Activated CD4-positive, alpha-beta memory T cell treated with anti-CD3 and anti-CD28 coated beads, Interleukin-2, amount 10 ng/mL, durations not matched to agents 7 days and 5 days (primary cell): ENCODE results near the gene ERBB4. TPM values are rescaled to one million over a fixed set of nuclear protein-coding genes. Genes with fewer than 3 reads are reported as not detected.
"Not testable (repeated sequence)": the region's sequence is repeated elsewhere in the genome, so short reads cannot be mapped to it uniquely, and the experiment has no call there.

Experiments used
- CTCF ChIA-PET: fragments of 350-600 bp; sonication (Branson Sonifier 250); formaldehyde crosslinking; loops from one replicate; lab custom pipeline; 2021; ENCODE audit warnings: antibody characterized with exemption, inconsistent platforms; lab: Charles Lee
- POLR2A ChIA-PET: fragments of 350-600 bp; sonication (Branson Sonifier 250); formaldehyde crosslinking; loops from one replicate; lab custom pipeline; 2021; ENCODE audit warnings: antibody characterized with exemption; lab: Charles Lee
- DNase-seq: peaks from one replicate; pipeline ENCODE4 v3.0.0-alpha.2; 2020
- H3K27ac Mint-ChIP-seq: one replicate; pipeline ENCODE4 v1.8.0; 2021; ENCODE audit warnings: mild to moderate bottlenecking, mixed read lengths
- H3K27me3 Mint-ChIP-seq: one replicate; pipeline ENCODE4 v1.8.0; 2021; ENCODE audit warnings: mixed read lengths
- H3K36me3 Mint-ChIP-seq: one replicate; pipeline ENCODE4 v1.8.0; 2021; ENCODE audit warnings: low read depth, mixed read lengths
- H3K4me1 Mint-ChIP-seq: one replicate; pipeline ENCODE4 v1.8.0; 2021; ENCODE audit warnings: mixed read lengths
- H3K4me3 Mint-ChIP-seq: one replicate; pipeline ENCODE4 v1.8.0; 2021; ENCODE audit warnings: mild to moderate bottlenecking, mixed read lengths
- H3K9me3 Mint-ChIP-seq: one replicate; pipeline ENCODE4 v1.8.0; 2021; ENCODE audit warnings: mixed read lengths
- total RNA-seq, 2 experiments: library from RNA; stranded (reverse); gene quantifications; one replicate each; pipeline ENCODE4 v1.2.3, GENCODE V29; 2021

The ERBB4 gene
- total RNA-seq, 2 experiments from 2014 or later, result not detected

DNA sequence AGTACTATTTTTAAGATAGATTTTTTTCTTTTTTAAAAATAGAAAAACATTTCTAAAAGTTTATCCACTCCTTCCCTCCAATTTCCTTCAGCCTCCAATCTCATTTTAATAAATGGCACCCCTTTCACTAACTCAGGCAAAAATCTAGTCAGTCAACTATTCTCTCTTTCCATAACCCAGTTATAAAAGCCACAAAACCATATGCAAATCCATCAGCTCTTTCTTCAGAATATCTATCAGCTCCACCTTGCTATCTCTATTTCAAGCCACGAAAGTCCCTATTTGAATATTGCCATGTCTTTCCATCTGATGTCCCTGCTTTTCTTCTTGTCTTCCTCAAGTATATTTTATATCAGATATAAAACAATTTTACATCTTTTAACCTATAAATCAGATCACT, 397.1 kb downstream of the ERBB4 start:
- H3K4me3 Mint-ChIP-seq, result no peak overlapping the region
- H3K9me3 Mint-ChIP-seq, result peaks cover 3% of the 10 kb centered on the region
- H3K4me1 Mint-ChIP-seq, result no peaks in the 10 kb centered on the region
- ChIA-PET CTCF (no interaction called here), POLR2A (no interaction called here)
- H3K27ac Mint-ChIP-seq, result no peak overlapping the region
- no peak for DNase-seq
- H3K36me3 Mint-ChIP-seq, result no peaks in the 10 kb centered on the region
- no peaks in the 10 kb centered on the region for H3K27me3 Mint-ChIP-seq

DNA sequence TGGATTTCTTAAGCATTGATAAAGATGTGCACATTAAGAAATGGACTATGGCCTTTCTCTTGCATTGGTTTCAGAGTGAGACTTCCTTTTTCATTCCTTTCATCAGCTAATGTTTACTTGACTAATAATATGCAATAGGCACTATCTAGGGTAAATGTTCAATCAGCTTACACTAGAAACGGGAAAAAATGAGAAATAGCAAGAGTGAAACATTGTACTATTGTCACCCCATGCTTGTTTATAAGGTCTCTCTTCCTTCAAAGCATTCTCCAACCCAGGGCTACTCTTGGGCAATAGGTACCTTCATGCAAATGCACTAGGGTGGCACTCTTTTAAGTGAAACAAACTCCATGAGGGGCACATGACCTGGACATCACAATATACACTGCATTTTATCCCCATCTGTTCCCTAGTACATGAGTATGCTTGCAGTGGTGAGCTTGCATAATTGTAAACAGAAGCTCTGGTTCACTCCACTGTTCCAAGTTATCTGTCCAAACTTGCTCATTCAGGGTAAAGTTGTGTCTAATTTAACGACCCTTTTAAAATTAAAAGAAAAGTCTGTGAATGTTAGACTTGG, 402.3 kb downstream of the ERBB4 start:
- H3K4me1 Mint-ChIP-seq, result no peaks in the 10 kb centered on the region
- POLR2A ChIA-PET, result no interaction called here
- H3K9me3 Mint-ChIP-seq, result peaks cover 3% of the 10 kb centered on the region
- no peaks in the 10 kb centered on the region for H3K27me3 Mint-ChIP-seq
- no peaks in the 10 kb centered on the region for H3K36me3 Mint-ChIP-seq
- CTCF ChIA-PET, result no interaction called here
- DNase-seq, result no peak
- no peak overlapping the region for H3K4me3 Mint-ChIP-seq
- H3K27ac Mint-ChIP-seq, result no peak overlapping the region

DNA sequence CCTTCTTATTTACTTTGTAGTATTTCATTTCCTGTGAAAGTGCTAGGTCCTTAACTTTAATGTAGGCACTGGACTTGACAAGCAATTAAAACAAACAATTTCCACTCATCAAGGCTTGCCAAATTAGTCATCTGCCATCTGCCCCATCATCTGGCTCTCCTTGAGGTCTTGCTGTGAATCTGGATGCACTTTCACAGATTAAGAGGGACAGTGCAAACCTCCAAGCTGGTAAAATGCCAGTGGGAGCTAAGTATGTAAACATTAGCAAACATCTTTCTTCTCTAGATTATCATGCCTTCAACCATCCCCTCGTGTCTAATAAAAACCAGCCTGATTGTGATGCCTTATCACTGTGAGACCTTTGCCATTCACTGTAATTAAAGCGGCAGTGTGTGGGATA, 402.9 kb downstream of the ERBB4 start:
- DNase-seq, result no peak
- no peaks in the 10 kb centered on the region for H3K4me1 Mint-ChIP-seq
- no peaks in the 10 kb centered on the region for H3K27me3 Mint-ChIP-seq
- no peak overlapping the region for H3K27ac Mint-ChIP-seq
- ChIA-PET CTCF (no interaction called here), POLR2A (no interaction called here)
- H3K9me3 Mint-ChIP-seq, result peaks cover 3% of the 10 kb centered on the region
- H3K4me3 Mint-ChIP-seq, result no peak overlapping the region
- no peaks in the 10 kb centered on the region for H3K36me3 Mint-ChIP-seq

DNA sequence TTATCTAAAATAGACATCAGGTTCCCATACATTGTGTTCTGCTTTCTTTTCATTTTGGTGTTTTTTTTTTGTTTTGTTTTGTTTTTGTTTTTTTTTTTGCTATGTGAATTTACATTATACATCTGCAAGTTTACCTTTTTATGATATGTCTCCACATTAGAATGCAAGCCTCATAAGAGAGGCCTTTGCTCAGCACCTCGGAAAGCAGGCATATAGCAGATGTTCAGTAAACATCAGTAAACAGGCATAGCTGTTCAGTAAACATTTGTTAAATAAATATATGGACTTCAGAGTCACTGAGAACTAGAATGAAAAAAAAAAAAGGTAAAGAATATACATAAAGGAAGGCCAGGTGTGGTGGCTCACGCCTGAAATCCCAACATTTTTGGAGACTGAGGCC, 405.3 kb downstream of the ERBB4 start:
- Mint-ChIP-seq H3K4me1 (no peaks in the 10 kb centered on the region), H3K36me3 (no peaks in the 10 kb centered on the region), H3K4me3 (no peak overlapping the region), H3K27me3 (no peaks in the 10 kb centered on the region), H3K9me3 (peaks cover 3% of the 10 kb centered on the region), H3K27ac (no peak overlapping the region)
- DNase-seq, result no peak
- ChIA-PET CTCF (no interaction called here), POLR2A (no interaction called here)

DNA sequence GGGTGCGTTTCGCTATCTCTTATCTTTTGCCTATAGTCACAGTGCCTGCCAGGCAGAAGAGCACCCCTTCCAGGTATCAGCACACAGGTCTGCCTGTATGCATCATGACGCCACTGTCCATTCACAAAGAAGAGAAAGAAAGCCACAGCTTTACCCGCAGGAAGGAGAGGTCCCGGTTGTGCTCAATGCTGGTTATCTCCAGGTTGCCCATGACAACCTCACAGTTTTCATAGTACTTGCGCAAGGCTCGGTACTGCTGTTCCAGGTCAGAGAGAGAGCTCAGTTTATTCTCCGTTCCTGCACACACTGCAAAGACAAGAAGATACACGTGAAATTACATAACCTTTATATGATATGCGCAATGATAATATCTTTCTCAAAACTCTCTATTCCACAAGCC, 414.0 kb downstream of the ERBB4 start:
- H3K27ac Mint-ChIP-seq, result no peak overlapping the region
- no peaks in the 10 kb centered on the region for H3K4me1 Mint-ChIP-seq
- CTCF ChIA-PET, result no interaction called here
- H3K4me3 Mint-ChIP-seq, result no peak overlapping the region
- no peaks in the 10 kb centered on the region for H3K27me3 Mint-ChIP-seq
- no peaks in the 10 kb centered on the region for H3K36me3 Mint-ChIP-seq
- peaks cover 3% of the 10 kb centered on the region for H3K9me3 Mint-ChIP-seq
- POLR2A ChIA-PET, result no interaction called here
- no peak for DNase-seq

DNA sequence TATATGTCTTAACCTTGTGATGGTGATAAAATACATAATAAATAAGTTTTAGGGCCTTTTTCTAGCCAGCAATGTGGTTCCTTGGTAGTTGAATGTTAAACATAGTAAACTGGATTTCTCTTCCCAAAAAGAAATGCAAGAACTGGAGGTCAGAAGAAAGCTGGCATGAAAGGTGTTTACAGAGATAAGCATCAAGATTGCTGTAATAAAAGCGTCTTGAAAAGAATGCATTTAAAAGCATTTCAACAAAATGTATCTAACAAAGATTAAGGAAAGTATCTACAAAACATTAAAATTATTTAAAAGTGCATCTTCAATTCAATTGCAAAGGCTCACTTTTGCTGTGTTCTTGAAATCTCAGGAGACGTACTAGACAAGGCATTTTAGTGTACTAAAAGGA, 419.0 kb downstream of the ERBB4 start:
- POLR2A ChIA-PET, result no interaction called here
- H3K4me1 Mint-ChIP-seq, result no peaks in the 10 kb centered on the region
- no peak overlapping the region for H3K4me3 Mint-ChIP-seq
- H3K9me3 Mint-ChIP-seq, result no peaks in the 10 kb centered on the region
- CTCF ChIA-PET, result no interaction called here
- DNase-seq, result no peak
- no peak overlapping the region for H3K27ac Mint-ChIP-seq
- no peaks in the 10 kb centered on the region for H3K27me3 Mint-ChIP-seq
- H3K36me3 Mint-ChIP-seq, result no peaks in the 10 kb centered on the region

DNA sequence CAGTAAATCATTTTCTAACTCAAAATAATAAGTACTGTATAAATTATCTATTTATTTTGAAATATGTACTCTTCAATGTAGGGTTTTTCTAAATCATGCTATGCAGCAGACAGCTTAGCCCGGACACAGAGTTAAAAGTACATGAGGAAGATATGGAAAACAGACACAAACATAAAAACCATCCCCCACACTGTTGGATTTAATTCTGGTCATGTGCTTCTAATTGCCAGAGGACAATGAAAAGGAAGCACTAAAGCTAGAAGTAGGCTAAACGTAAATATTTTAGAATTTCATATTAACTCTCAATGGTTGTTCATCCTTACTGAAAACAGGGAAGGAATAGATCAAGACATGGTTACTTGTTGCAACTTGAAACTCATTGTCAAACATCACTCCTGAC, 420.7 kb downstream of the ERBB4 start:
- POLR2A ChIA-PET, result no interaction called here
- Mint-ChIP-seq H3K27ac (no peak overlapping the region), H3K27me3 (no peaks in the 10 kb centered on the region), H3K4me1 (no peaks in the 10 kb centered on the region), H3K36me3 (no peaks in the 10 kb centered on the region), H3K9me3 (no peaks in the 10 kb centered on the region), H3K4me3 (no peak overlapping the region)
- no peak for DNase-seq
- CTCF ChIA-PET, result no interaction called here

DNA sequence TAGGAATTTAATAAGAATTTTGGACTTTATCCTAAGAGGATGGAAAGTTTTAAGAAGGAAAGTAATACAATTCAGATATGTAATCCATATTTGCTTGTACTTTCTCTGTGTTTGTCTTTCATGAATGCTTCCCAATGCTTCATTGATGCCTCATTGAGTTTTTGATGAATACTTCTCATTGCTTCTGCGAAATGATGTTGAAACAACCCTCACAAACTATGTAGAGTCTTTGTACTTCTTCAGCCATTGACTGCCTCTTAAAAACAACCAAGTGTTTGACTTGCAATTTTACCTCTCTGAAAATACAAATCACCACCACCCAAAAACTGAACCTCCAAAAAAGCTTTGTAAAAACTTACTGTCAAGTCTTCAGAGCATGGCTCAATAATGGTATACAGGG, 424.1 kb downstream of the ERBB4 start:
- ChIA-PET CTCF (no interaction called here), POLR2A (no interaction called here)
- no peaks in the 10 kb centered on the region for H3K36me3 Mint-ChIP-seq
- H3K4me3 Mint-ChIP-seq, result no peak overlapping the region
- no peaks in the 10 kb centered on the region for H3K9me3 Mint-ChIP-seq
- DNase-seq, result no peak
- no peaks in the 10 kb centered on the region for H3K27me3 Mint-ChIP-seq
- H3K4me1 Mint-ChIP-seq, result no peaks in the 10 kb centered on the region
- no peak overlapping the region for H3K27ac Mint-ChIP-seq

DNA sequence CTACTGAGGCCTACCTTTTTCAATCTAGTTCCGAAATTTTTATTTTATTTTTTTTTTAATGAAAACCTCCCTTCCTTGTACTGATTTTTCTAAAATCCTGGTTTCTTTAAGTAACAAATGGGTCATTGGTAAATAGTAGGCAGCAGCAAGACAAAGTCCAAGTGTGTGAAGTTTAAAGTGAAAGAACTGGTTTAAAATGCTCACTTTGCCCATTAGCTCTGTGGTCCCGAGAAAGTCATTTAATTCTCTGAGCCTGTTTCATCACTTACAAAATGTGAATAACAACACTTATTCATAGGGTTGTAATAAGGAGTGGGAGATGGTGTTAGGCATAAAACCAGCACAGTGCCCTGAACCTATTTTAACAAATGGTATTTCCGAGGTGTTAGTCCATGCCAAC, 426.2 kb downstream of the ERBB4 start:
- Mint-ChIP-seq H3K4me3 (no peak overlapping the region), H3K27me3 (no peaks in the 10 kb centered on the region), H3K36me3 (no peaks in the 10 kb centered on the region), H3K4me1 (no peaks in the 10 kb centered on the region), H3K27ac (no peak overlapping the region), H3K9me3 (no peaks in the 10 kb centered on the region)
- POLR2A ChIA-PET, result no interaction called here
- no peak for DNase-seq
- CTCF ChIA-PET, result no interaction called here

DNA sequence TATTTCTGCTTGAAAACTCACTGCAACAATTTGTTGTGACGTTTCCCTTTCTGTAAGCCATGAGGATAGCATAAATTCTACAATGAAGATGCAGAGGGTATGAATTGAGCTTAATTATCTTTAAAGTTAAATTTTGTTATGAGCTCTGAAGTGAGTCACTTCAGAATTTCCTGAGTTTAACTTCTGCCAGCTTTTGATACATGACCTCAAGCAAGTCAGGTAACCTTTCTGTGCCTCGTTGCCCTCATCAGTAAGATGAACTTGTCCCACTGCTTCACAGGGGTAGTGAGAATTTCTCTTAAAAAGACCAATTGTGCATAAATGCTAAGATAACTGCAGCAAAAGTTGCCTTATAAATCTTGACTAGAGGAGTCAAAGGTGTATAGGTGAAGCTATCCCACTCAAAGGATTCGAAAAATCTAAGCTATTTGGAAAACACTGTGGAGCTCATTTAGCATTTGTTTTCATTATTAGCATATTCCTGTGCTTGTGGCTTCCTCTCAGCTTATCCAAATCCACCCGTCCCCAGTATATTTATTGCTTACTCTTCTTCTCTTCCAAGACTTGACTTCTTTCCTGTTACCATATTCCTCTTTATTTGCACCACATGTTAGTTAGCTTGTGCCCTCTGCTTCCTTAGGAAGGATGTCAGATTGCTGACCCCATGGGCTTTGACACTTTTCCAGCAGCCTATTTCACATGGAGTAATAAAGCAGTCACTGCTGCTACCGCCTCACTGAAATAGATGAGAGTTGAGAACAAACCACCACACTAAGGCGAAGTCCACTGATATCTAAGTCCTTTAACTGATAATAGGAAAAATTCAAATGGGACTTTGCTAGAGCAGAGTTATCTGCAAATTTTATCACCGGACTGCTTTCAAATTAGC, 428.6 kb downstream of the ERBB4 start:
- ChIA-PET POLR2A (no interaction called here), CTCF (no interaction called here)
- H3K27ac Mint-ChIP-seq, result no peak overlapping the region

DNA sequence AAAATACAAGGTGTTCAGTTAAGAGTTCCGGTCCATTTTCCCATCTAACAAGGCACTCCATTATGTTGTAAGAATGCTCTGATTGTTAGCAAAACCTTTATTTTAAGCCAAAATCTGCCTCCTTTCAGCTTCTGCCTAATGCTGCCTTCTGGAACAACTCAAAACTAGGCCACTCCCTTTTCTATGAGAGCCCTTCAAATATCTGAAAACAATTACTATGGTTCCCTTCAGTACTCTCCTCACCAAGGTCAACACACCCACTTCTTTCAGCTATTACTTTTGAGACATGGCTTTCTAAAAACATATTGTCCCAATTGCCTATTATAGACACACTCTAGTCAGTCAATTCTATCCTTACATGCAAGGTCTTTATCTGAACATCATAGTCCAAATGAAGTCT, 429.4 kb downstream of the ERBB4 start:
- no peaks in the 10 kb centered on the region for H3K36me3 Mint-ChIP-seq
- no peak overlapping the region for H3K4me3 Mint-ChIP-seq

More for the DNA sequence above, 428.6 kb downstream of the ERBB4 start:
- Mint-ChIP-seq H3K27me3 (no peaks in the 10 kb centered on the region), H3K4me3 (no peak overlapping the region), H3K4me1 (no peaks in the 10 kb centered on the region), H3K9me3 (peaks cover 3% of the 10 kb centered on the region), H3K36me3 (no peaks in the 10 kb centered on the region)
- no peak for DNase-seq

DNA sequence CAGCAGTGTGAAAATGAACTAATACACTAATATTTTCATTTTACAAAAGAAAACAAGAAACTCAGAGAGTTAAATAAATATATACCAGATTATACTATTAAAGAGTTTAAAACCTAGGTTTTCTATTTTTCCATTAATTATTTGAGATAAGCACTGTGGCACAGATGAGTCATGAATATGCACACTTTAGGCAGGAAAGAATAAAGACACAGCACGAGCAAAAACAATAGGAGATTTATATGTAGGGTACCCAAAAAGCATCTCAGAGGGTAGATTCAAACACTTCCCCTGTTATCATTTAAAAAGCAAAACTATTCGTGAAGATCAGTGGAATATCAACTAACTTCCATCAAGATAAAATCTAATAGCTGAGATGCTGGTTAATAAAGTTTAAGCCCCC, 430.6 kb downstream of the ERBB4 start:
- no peak for DNase-seq
- H3K4me1 Mint-ChIP-seq, result no peaks in the 10 kb centered on the region
- POLR2A ChIA-PET, result no interaction called here
- H3K4me3 Mint-ChIP-seq, result no peak overlapping the region
- no peak overlapping the region for H3K27ac Mint-ChIP-seq
- peaks cover 3% of the 10 kb centered on the region for H3K9me3 Mint-ChIP-seq
- H3K27me3 Mint-ChIP-seq, result no peaks in the 10 kb centered on the region
- no peaks in the 10 kb centered on the region for H3K36me3 Mint-ChIP-seq
- CTCF ChIA-PET, result no interaction called here

More for the DNA sequence above, 429.4 kb downstream of the ERBB4 start:
- H3K27ac Mint-ChIP-seq, result no peak overlapping the region
- ChIA-PET POLR2A (no interaction called here), CTCF (no interaction called here)
- no peak for DNase-seq
- H3K27me3 Mint-ChIP-seq, result no peaks in the 10 kb centered on the region
- H3K4me1 Mint-ChIP-seq, result no peaks in the 10 kb centered on the region
- H3K9me3 Mint-ChIP-seq, result peaks cover 3% of the 10 kb centered on the region

DNA sequence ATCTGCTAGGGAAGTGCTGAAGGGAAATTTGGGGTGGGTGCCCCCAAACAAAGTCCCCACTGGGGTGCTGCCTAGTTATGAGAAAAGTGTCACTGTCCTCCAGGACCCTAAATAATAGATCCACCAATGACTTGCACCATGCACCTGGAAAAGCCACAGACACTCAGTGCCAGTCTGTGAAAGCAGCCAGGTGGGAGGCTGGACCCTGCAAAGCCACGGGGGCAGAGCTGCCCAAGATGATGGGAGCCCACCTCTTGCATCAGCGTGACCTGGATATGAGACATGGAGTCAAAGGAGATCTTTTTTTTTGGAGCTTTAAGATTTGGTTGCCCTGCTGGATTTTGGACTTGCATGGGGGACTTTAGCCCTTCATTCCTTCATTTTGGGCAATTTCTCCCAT, 431.6 kb downstream of the ERBB4 start:
- no peak overlapping the region for H3K27ac Mint-ChIP-seq
- H3K9me3 Mint-ChIP-seq, result peaks cover 6% of the 10 kb centered on the region
- H3K4me1 Mint-ChIP-seq, result no peaks in the 10 kb centered on the region
- CTCF ChIA-PET, result no interaction called here
- H3K36me3 Mint-ChIP-seq, result no peaks in the 10 kb centered on the region
- POLR2A ChIA-PET, result no interaction called here
- no peaks in the 10 kb centered on the region for H3K27me3 Mint-ChIP-seq
- no peak overlapping the region for H3K4me3 Mint-ChIP-seq
- DNase-seq, result no peak

DNA sequence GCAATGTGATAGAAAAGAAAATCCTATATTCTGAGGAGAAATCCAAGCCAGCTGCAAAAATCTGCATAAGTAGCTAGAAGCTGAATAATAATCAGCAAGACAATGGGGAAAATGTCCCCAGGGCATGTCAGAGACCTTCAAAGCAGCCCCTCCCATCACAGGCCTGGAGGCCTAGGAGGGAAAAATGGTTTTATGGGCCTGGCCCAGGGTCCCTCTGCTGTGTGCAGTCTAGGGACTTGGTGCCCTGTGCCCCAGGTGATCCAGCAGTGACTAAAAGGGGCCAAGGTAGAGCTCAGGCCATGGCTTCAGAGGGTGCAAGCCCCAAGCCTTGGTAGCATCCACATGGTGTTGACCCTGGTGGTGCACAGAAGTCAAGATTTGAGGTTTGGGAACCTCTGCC, 432.1 kb downstream of the ERBB4 start:
- H3K27me3 Mint-ChIP-seq, CTCF ChIA-PET, DNase-seq, H3K4me1 Mint-ChIP-seq, H3K27ac Mint-ChIP-seq, POLR2A ChIA-PET, H3K4me3 Mint-ChIP-seq, H3K36me3 Mint-ChIP-seq, H3K9me3 Mint-ChIP-seq: not testable (repeated sequence)
